ENCODE measurements around the gene TOMM34. TPM values are rescaled to one million over a fixed set of nuclear protein-coding genes. Genes with fewer than 3 reads are reported as not detected.

Gene TOMM34
- polyA plus RNA-seq, 1 donor from 2014 or later, result 10.0 TPM

GRCh38 chr20:44958276-44958675 lies 1.9 kb downstream of the TOMM34 start:
- H3K27ac ChIP-seq (ENCODE audit: low read length), result no peak overlapping the region
- no peaks in the 10 kb centered on the region for H3K9me2 ChIP-seq (ENCODE audit: insufficient read depth, low read length)
- H3K9ac ChIP-seq (ENCODE audit: low read length), result no peak overlapping the region
- H2AFZ ChIP-seq (ENCODE audit: low read depth, low read length), result no peak overlapping the region
- H3K9me3 ChIP-seq (ENCODE audit: low read length), result no peaks in the 10 kb centered on the region
- H3K27me3 ChIP-seq (ENCODE audit: insufficient read depth, low read depth, low read length), result no peaks in the 10 kb centered on the region
- H3K79me2 ChIP-seq (replicated peaks; ENCODE audit: insufficient read depth, low read length), result peaks cover 17% of the 10 kb centered on the region
- no peak overlapping the region for H3K4me2 ChIP-seq (ENCODE audit: low read length)
- H3F3A ChIP-seq (ENCODE audit: insufficient read depth, low read length, poor library complexity, severe bottlenecking), result no peaks in the 10 kb centered on the region
- peaks cover 5% of the 10 kb centered on the region for H3K36me3 ChIP-seq (ENCODE audit: insufficient read depth, low read length)
- TF ChIP-seq CTCF (IDR thresholded peaks at IDR 0.05; ENCODE audit: poor library complexity, severe bottlenecking) (no peak), RAD21 (conservative IDR thresholded peaks at IDR 0.05) (no peak), SMC3 (conservative IDR thresholded peaks at IDR 0.05; ENCODE audit: poor library complexity) (no peak), MXI1 (conservative IDR thresholded peaks at IDR 0.05; ENCODE audit: poor library complexity, severe bottlenecking) (no peak), REST (IDR thresholded peaks at IDR 0.05; ENCODE audit: borderline replicate concordance) (no peak), EZH2 (IDR thresholded peaks at IDR 0.05; ENCODE audit: borderline replicate concordance, insufficient read depth, low read length, poor library complexity, severe bottlenecking) (no peak), POLR2AphosphoS5 (IDR thresholded peaks at IDR 0.05) (no peak), TAF1 (IDR thresholded peaks at IDR 0.05; ENCODE audit: low read depth) (no peak), EP300 (conservative IDR thresholded peaks at IDR 0.05; ENCODE audit: poor library complexity, severe bottlenecking) (no peak)
- H4K20me1 ChIP-seq (ENCODE audit: insufficient read depth), result no peaks in the 10 kb centered on the region
- peak overlapping the region; percentile 95 for H3K4me3 ChIP-seq (ENCODE audit: low read length)

- Histone ChIP-seq H3K27me3 (ENCODE audit: insufficient read depth, low read depth, low read length) (no peaks in the 10 kb centered on the region), H3K36me3 (ENCODE audit: insufficient read depth, low read length) (peaks cover 5% of the 10 kb centered on the region), H4K20me1 (ENCODE audit: insufficient read depth) (no peaks in the 10 kb centered on the region), H3K9me2 (ENCODE audit: insufficient read depth, low read length) (no peaks in the 10 kb centered on the region), H3K27ac (ENCODE audit: low read length) (no peak overlapping the region), H3K4me2 (ENCODE audit: low read length) (no peak overlapping the region), H3F3A (ENCODE audit: insufficient read depth, low read length, poor library complexity, severe bottlenecking) (no peaks in the 10 kb centered on the region), H3K9ac (ENCODE audit: low read length) (no peak overlapping the region), H3K79me2 (replicated peaks; ENCODE audit: insufficient read depth, low read length) (peaks cover 17% of the 10 kb centered on the region), H3K4me3 (ENCODE audit: low read length) (no peak overlapping the region), H3K9me3 (ENCODE audit: low read length) (no peaks in the 10 kb centered on the region), H2AFZ (ENCODE audit: low read depth, low read length) (no peak overlapping the region)
- TF ChIP-seq EP300 (conservative IDR thresholded peaks at IDR 0.05; ENCODE audit: poor library complexity, severe bottlenecking) (no peak), MXI1 (conservative IDR thresholded peaks at IDR 0.05; ENCODE audit: poor library complexity, severe bottlenecking) (no peak), REST (IDR thresholded peaks at IDR 0.05; ENCODE audit: borderline replicate concordance) (no peak), SMC3 (conservative IDR thresholded peaks at IDR 0.05; ENCODE audit: poor library complexity) (no peak)
Measured at GRCh38 chr20:44956410-44956809, 3.8 kb downstream of the TOMM34 start.
